Measurements from ENCODE around the gene STAC.

STAC gene

GRCh38 chr3:36418296-36418695, 38.0 kb downstream of the STAC start:
- TF ChIP-seq FOXP2 (optimal IDR thresholded peaks at IDR 0.05; ENCODE audit: borderline replicate concordance, extremely low read depth, extremely low read length, insufficient read depth) (no peak), SIN3A (IDR thresholded peaks at IDR 0.05; ENCODE audit: borderline replicate concordance, insufficient read depth, low read length) (no peak), REST (IDR thresholded peaks at IDR 0.05; ENCODE audit: insufficient read depth in 1 of 2, low read depth in 2 of 2, low read length in 2 of 2) (no peak), TAF1 (IDR thresholded peaks at IDR 0.05; ENCODE audit: borderline replicate concordance, insufficient read depth, low read length) (no peak), POLR2AphosphoS5 (IDR thresholded peaks at IDR 0.05; ENCODE audit: low read depth, low read length) (no peak)

GRCh38 chr3:36428445-36428844, 48.1 kb downstream of the STAC start:
- TF ChIP-seq SIN3A (IDR thresholded peaks at IDR 0.05; ENCODE audit: borderline replicate concordance, insufficient read depth, low read length) (no peak), FOXP2 (optimal IDR thresholded peaks at IDR 0.05; ENCODE audit: borderline replicate concordance, extremely low read depth, extremely low read length, insufficient read depth) (no peak)

GRCh38 chr3:36429986-36430485, 49.7 kb downstream of the STAC start:
- TF ChIP-seq SIN3A (IDR thresholded peaks at IDR 0.05; ENCODE audit: borderline replicate concordance, insufficient read depth, low read length) = no peak
- no peak for TF ChIP-seq FOXP2 (optimal IDR thresholded peaks at IDR 0.05; ENCODE audit: borderline replicate concordance, extremely low read depth, extremely low read length, insufficient read depth)
- TF ChIP-seq POLR2AphosphoS5 (IDR thresholded peaks at IDR 0.05; ENCODE audit: low read depth, low read length) = no peak
- TF ChIP-seq TAF1 (IDR thresholded peaks at IDR 0.05; ENCODE audit: borderline replicate concordance, insufficient read depth, low read length) = no peak
- no peak for TF ChIP-seq REST (IDR thresholded peaks at IDR 0.05; ENCODE audit: insufficient read depth in 1 of 2, low read depth in 2 of 2, low read length in 2 of 2)

- TF ChIP-seq TAF1 (IDR thresholded peaks at IDR 0.05; ENCODE audit: borderline replicate concordance, insufficient read depth, low read length) (no peak), POLR2AphosphoS5 (IDR thresholded peaks at IDR 0.05; ENCODE audit: low read depth, low read length) (no peak), FOXP2 (optimal IDR thresholded peaks at IDR 0.05; ENCODE audit: borderline replicate concordance, extremely low read depth, extremely low read length, insufficient read depth) (no peak), SIN3A (IDR thresholded peaks at IDR 0.05; ENCODE audit: borderline replicate concordance, insufficient read depth, low read length) (no peak), REST (IDR thresholded peaks at IDR 0.05; ENCODE audit: insufficient read depth in 1 of 2, low read depth in 2 of 2, low read length in 2 of 2) (no peak)
These were observed 53.2 kb downstream of the STAC start for GRCh38 chr3:36433511-36433910.

GRCh38 chr3:36434687-36435426, 54.6 kb downstream of the STAC start:
- TF ChIP-seq POLR2AphosphoS5 (IDR thresholded peaks at IDR 0.05; ENCODE audit: low read depth, low read length) = no peak
- no peak for TF ChIP-seq TAF1 (IDR thresholded peaks at IDR 0.05; ENCODE audit: borderline replicate concordance, insufficient read depth, low read length)
- TF ChIP-seq REST (IDR thresholded peaks at IDR 0.05; ENCODE audit: insufficient read depth in 1 of 2, low read depth in 2 of 2, low read length in 2 of 2) = no peak
- TF ChIP-seq SIN3A (IDR thresholded peaks at IDR 0.05; ENCODE audit: borderline replicate concordance, insufficient read depth, low read length) = no peak
